H1 (cell line): ENCODE data around the gene TRAPPC3. TPM values are rescaled to one million over a fixed set of nuclear protein-coding genes. Genes with fewer than 3 reads are reported as not detected.
A peak's percentile ranks its signal among the peaks of the same experiment; 100 is the strongest.

Experiments used
- CHD7 ChIP-seq: fragments of 300-600 bp; sonication (generic); IDR thresholded peaks from 2 replicates; pipeline ENCODE4 v1.7.1; 2012; ENCODE audit warnings: low read length, moderate library complexity, mild to moderate bottlenecking, inconsistent platforms; ENCODE audit not compliant: insufficient replicate concordance
- CTCF ChIP-seq, 3 experiments: IDR thresholded peaks; 1 replicate in 2 of 3; 2 replicates in 1 of 3; pipeline versions ENCODE4 v1.5.1 to v1.6.1; 2011; ENCODE audit warnings: low read length in 3 of 3, mild to moderate bottlenecking in 3 of 3, inconsistent platforms in 2 of 3, low read depth in 1 of 3, moderate library complexity in 1 of 3; ENCODE audit not compliant: insufficient read depth in 1 of 3; ENCODE audit errors: control extremely low read depth in 1 of 3
- HDAC2 ChIP-seq, 2 experiments: fragments of 300-600 bp in 1 of 2; sonication (generic) in 1 of 2; IDR thresholded peaks; 2 replicates each; pipeline ENCODE4 v1.6.1; 2011 to 2012; ENCODE audit warnings: low read depth in 2 of 2, low read length in 2 of 2, mild to moderate bottlenecking in 2 of 2, moderate library complexity in 2 of 2, borderline replicate concordance in 1 of 2, inconsistent platforms in 1 of 2
- KDM1A ChIP-seq: fragments of 200-600, 300-600 bp; sonication (generic); IDR thresholded peaks from 2 replicates; pipeline ENCODE4 v1.7.1; 2016; ENCODE audit warnings: mild to moderate bottlenecking, low read length, borderline replicate concordance
- RNF2 ChIP-seq: fragments of 200-900, 300-1000 bp; sonication (generic); IDR thresholded peaks from 2 replicates; pipeline ENCODE4 v1.7.1; 2016; ENCODE audit warnings: borderline replicate concordance, low read depth, mild to moderate bottlenecking, antibody characterized with exemption, low read length; ENCODE audit not compliant: poor library complexity, severe bottlenecking; ENCODE audit errors: missing control alignments
- polyA plus RNA-seq, 7 experiments: library from polyadenylated mRNA; depleted of rRNA in 3 of 7; stranded (reverse) in 5 of 7; unstranded in 2 of 7; fragments of >200 nt in 5 of 7; fragments of 200-250 nt in 2 of 7; gene quantifications; 1 replicate in 5 of 7; 2 replicates in 1 of 7; 4 replicates in 1 of 7; pipeline versions ENCODE4 v1.2.1 to v1.2.3, GENCODE V29; 2011 to 2013; ENCODE audit warnings: missing spikeins in 2 of 7, mixed read lengths in 2 of 7
- total RNA-seq: library from RNA; stranded (reverse); fragmentation: NEBNext Ultra II Directional; extraction: Animal tissue kit (Norgen Biotek cat#: 25700); gene quantifications from 2 replicates; pipeline ENCODE4 v1.2.1, GENCODE V29; 2021

Gene TRAPPC3
- total and polyA plus RNA-seq, 2 of the 8 experiments (the other 6 are each of a cell fraction or from before 2014, with no cell fraction given) = 47.8 to 51.0 TPM

GRCh38 chr1:36099681-36100341, 49.5 kb downstream of the TRAPPC3 start (continued):
- TF ChIP-seq CHD7 (no peak), HDAC2 (IDR thresholded peaks at IDR 0.05; ENCODE audit: borderline replicate concordance in 1 of 2, low read depth in 2 of 2, low read length in 2 of 2) (0 out of 4 replicates have a peak, but pooled peaks of 1 of the 2 experiments have one; percentile 43), KDM1A (peak; percentile 46; the same call in 1 of the 2 replicates), CTCF (IDR thresholded peaks at IDR 0.05; ENCODE audit: control extremely low read depth in 1 of 3, insufficient read depth in 1 of 3, low read depth in 1 of 3, low read length in 3 of 3) (peak; percentile 90 to 97 (median 90)), RNF2 (no peak)
